ENCODE measurements around the gene PALLD.

DNA sequence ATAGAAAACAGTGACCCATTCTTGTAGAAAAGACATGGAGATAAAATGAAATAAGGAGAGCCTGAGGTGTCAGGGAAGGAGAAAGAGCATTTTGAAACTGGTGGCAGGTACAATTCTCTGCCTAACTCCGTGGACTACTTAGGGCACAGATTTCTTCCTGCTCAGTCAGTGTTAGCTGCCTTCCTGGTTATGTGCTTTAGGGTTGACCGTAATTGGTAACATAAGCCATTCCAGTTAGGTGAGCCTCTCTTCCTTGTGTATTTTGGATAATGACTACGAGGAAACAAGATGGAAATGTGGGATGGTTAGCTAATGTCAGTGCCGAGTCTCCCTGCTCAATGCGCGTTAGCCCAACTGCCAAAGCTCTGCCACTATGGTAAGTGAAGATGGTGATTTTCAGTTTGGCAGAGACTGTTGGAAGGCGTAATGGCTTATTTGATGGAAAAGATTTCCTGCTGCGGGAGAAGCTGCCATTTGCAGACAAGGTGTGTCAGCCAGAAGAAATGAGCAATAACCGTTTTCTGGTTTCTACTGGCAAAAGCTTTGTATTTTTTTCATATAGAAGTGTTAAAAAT, 339.1 kb downstream of the PALLD start:
- TF ChIP-seq, protein P1, sequence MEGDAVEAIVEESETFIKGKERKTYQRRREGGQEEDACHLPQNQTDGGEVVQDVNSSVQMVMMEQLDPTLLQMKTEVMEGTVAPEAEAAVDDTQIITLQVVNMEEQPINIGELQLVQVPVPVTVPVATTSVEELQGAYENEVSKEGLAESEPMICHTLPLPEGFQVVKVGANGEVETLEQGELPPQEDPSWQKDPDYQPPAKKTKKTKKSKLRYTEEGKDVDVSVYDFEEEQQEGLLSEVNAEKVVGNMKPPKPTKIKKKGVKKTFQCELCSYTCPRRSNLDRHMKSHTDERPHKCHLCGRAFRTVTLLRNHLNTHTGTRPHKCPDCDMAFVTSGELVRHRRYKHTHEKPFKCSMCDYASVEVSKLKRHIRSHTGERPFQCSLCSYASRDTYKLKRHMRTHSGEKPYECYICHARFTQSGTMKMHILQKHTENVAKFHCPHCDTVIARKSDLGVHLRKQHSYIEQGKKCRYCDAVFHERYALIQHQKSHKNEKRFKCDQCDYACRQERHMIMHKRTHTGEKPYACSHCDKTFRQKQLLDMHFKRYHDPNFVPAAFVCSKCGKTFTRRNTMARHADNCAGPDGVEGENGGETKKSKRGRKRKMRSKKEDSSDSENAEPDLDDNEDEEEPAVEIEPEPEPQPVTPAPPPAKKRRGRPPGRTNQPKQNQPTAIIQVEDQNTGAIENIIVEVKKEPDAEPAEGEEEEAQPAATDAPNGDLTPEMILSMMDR (IDR thresholded peaks at IDR 0.05) = no peak
- TF ChIP-seq EP300 (IDR thresholded peaks at IDR 0.05) (no peak), POLR2A (IDR thresholded peaks at IDR 0.05; ENCODE audit: low read depth) (no peak)
